Progenitor cell of endocrine pancreas (in vitro differentiated cells): ENCODE data around the gene MPP3. TPM values are rescaled to one million over a fixed set of nuclear protein-coding genes. Genes with fewer than 3 reads are reported as not detected.

Source experiments
- DNase-seq: peaks from one replicate; pipeline ENCODE4 v3.0.0; 2021; ENCODE audit warnings: low spot score; ENCODE audit not compliant: unreplicated experiment
- H3K27ac Mint-ChIP-seq: 2 replicates; pipeline ENCODE4 v1.8.0; 2021; ENCODE audit warnings: mild to moderate bottlenecking, moderate library complexity, mixed read lengths
- H3K27me3 Mint-ChIP-seq: 2 replicates; pipeline ENCODE4 v1.8.0; 2021; ENCODE audit warnings: mixed read lengths
- H3K36me3 Mint-ChIP-seq: 2 replicates; pipeline ENCODE4 v1.8.0; 2022; ENCODE audit warnings: mixed read lengths; ENCODE audit not compliant: insufficient read depth
- H3K4me1 Mint-ChIP-seq: 2 replicates; pipeline ENCODE4 v1.8.0; 2021; ENCODE audit warnings: low read depth, mixed read lengths
- H3K4me3 Mint-ChIP-seq: 2 replicates; pipeline ENCODE4 v1.8.0; 2021; ENCODE audit warnings: low read depth, mild to moderate bottlenecking, moderate library complexity, mixed read lengths
- H3K9me3 Mint-ChIP-seq: 2 replicates; pipeline ENCODE4 v1.8.0; 2021; ENCODE audit warnings: low read depth, mixed read lengths
- CTCF ChIP-seq: fragments of 200-600 bp; sonication (generic); IDR thresholded peaks from one replicate; pipeline ENCODE4 v1.5.0; 2021; ENCODE audit warnings: antibody characterized with exemption, mild to moderate bottlenecking; ENCODE audit not compliant: unreplicated experiment
- total RNA-seq: library from RNA; stranded (reverse); gene quantifications from 2 replicates; pipeline ENCODE4 v1.2.1, GENCODE V29; 2021

MPP3 gene
- total RNA-seq, 1 donor from 2014 or later = 12.6 TPM

DNA sequence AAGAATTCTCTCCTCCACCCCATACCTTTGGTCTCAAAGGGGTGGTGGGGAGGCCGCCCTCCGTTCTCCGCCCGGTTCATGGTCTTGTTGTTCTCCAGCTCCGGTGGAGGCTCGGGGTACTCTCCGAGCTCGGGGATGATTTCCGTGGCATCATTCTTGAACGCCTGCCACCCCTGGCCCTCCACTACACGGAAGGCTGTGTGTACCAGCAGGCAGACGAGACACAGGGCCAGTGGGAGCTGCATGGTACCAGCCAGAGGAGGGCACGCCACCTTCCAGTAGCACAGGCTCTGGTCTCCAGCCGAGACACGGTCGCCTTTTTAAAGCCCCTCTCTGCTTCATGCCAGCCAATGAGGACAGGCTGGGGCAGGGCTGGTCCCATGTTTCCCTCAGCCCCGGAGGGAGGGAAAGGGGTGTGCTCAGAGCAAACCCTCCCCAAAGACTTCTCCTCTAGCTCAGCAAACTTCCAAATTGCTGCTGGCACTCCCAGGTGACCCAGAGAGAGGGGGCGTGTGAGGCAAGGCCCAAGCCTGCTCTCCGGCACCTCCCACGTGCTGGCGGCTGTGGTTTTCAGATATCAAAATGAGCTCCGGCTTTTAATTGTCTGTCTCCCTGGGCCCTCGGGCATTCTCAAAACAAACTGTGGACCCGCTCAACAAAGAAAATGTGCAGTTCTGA lies 74.3 kb downstream of the MPP3 start, which contains the start of gene SOST:
SOST (minus strand) TSS at position 295 of the 678 bp plus-strand sequence; CDS start at position 245, 50 bp downstream.
- DNase-seq = no peak
- TF ChIP-seq CTCF = no peak
- Mint-ChIP-seq H3K36me3 (peaks cover 1% of the 10 kb centered on the region), H3K4me1 (peaks cover 11% of the 10 kb centered on the region), H3K27ac (peak within 1 kb of the TSS; percentile 45), H3K9me3 (no peaks in the 10 kb centered on the region), H3K27me3 (peaks cover 36% of the 10 kb centered on the region), H3K4me3 (no peak within 1 kb of the TSS)

DNA sequence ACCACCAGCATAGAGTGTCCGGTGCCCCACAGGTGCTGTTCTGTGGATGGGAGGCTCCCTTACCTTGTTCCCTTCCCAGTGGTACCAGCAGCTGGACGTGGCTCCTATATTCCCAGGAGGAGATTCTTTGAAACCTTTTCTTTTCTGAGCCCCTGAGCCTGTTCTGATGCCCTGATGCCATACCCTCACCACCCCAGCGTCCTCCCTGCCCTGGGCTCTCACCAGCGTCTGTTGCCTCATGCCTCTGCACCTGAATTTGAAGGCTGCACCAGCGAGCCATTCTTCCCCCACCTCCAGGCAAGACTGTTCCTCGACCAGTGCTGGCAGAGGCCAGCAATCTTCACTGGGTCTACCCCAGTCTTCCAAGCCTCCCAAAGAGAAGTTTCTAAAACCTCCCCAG lies 74.9 kb downstream of the MPP3 start:
- H3K27ac Mint-ChIP-seq = peak overlapping the region; percentile 45
- TF ChIP-seq CTCF = no peak
- DNase-seq = no peak
- peaks cover 11% of the 10 kb centered on the region for H3K4me1 Mint-ChIP-seq
- H3K27me3 Mint-ChIP-seq = peaks cover 42% of the 10 kb centered on the region
- no peak overlapping the region for H3K4me3 Mint-ChIP-seq
- no peaks in the 10 kb centered on the region for H3K36me3 Mint-ChIP-seq
- no peaks in the 10 kb centered on the region for H3K9me3 Mint-ChIP-seq

GRCh38 chr17:43757171-43757660 lies 75.7 kb downstream of the MPP3 start:
- no peak for TF ChIP-seq CTCF
- H3K9me3 Mint-ChIP-seq = no peaks in the 10 kb centered on the region
- no peak overlapping the region for H3K4me3 Mint-ChIP-seq
- no peak overlapping the region for H3K27ac Mint-ChIP-seq
- peaks cover 49% of the 10 kb centered on the region for H3K27me3 Mint-ChIP-seq
- DNase-seq = no peak
- peaks cover 11% of the 10 kb centered on the region for H3K4me1 Mint-ChIP-seq
- H3K36me3 Mint-ChIP-seq = no peaks in the 10 kb centered on the region

GRCh38 chr17:43756201-43756600 lies 76.7 kb downstream of the MPP3 start:
- Mint-ChIP-seq H3K4me1 (peaks cover 11% of the 10 kb centered on the region), H3K27ac (no peak overlapping the region)
- no peak for DNase-seq

DNA sequence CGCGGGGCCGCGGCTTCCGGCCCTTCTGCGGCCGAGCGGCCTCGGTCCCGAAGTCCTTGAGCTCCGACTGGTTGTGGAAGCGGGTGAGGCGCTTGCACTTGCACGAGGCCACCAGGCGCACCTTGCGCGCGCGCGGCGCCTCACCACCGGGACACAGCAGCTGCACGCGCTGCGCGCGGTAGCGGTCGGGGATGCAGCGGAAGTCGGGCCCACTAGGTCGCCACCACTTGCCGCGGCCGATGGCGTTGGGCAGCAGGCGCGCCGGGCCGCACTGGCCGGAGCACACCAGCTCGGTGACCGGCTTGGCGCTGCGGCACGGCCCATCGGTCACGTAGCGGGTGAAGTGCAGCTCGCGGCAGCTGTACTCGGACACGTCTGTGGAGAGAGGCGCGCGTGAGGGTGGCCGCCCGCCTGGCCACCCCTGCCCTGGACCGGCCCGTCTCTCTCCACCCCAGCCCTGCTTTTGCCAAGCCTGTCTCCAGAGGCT lies 77.5 kb downstream of the MPP3 start:
- Mint-ChIP-seq H3K27me3 (peaks cover 58% of the 10 kb centered on the region), H3K9me3 (no peaks in the 10 kb centered on the region), H3K4me1 (peaks cover 11% of the 10 kb centered on the region), H3K27ac (no peak overlapping the region), H3K4me3 (no peak overlapping the region), H3K36me3 (no peaks in the 10 kb centered on the region)
- peak; percentile 60 for DNase-seq
- TF ChIP-seq CTCF = peak; percentile 30

More at GRCh38 chr17:43756201-43756600, 76.7 kb downstream of the MPP3 start:
- Mint-ChIP-seq H3K4me3 (no peak overlapping the region), H3K36me3 (no peaks in the 10 kb centered on the region), H3K27me3 (peaks cover 54% of the 10 kb centered on the region), H3K9me3 (no peaks in the 10 kb centered on the region)
- no peak for TF ChIP-seq CTCF
